ENCODE data around the gene MEX3B.

Gene MEX3B
- total RNA-seq = 3.2 reads per million, percentile 12 among the genes with 10 or more reads in this experiment

GRCh38 chr15:82045892-82046665 lies at the start of gene MEX3B:
Gene MEX3B (minus strand): TSS chr15:82046018. CDS start chr15:82045705, 313 bp downstream.
- DNase-seq = peak; percentile 76

- no peak for DNase-seq
Measured at GRCh38 chr15:82093774-82094211, 48.0 kb upstream of the MEX3B start.

- DNase-seq = no peak
Measured at GRCh38 chr15:82093325-82093724, 47.5 kb upstream of the MEX3B start.

GRCh38 chr15:82091636-82092140 lies 45.9 kb upstream of the MEX3B start:
- DNase-seq = no peak

GRCh38 chr15:82086243-82086995 lies 40.6 kb upstream of the MEX3B start:
- no peak for DNase-seq

- no peak for DNase-seq
Measured at GRCh38 chr15:82081914-82082762, 36.3 kb upstream of the MEX3B start.

- DNase-seq = no peak
Measured at GRCh38 chr15:82080774-82081173, 35.0 kb upstream of the MEX3B start.

GRCh38 chr15:82079736-82080135 lies 33.9 kb upstream of the MEX3B start:
- DNase-seq = no peak

- no peak for DNase-seq
Measured at GRCh38 chr15:82074610-82075009, 28.8 kb upstream of the MEX3B start.

- no peak for DNase-seq
Measured at GRCh38 chr15:82072926-82073537, 27.2 kb upstream of the MEX3B start.

GRCh38 chr15:82066455-82066854 lies 20.6 kb upstream of the MEX3B start:
- DNase-seq = no peak

- no peak for DNase-seq
Measured at GRCh38 chr15:82064824-82065223, 19.0 kb upstream of the MEX3B start.

- DNase-seq = no peak
Measured at GRCh38 chr15:82062479-82063454, 16.9 kb upstream of the MEX3B start.

- no peak for DNase-seq
Measured at GRCh38 chr15:82060817-82061216, 15.0 kb upstream of the MEX3B start.

- DNase-seq = no peak
Measured at GRCh38 chr15:82058517-82059204, 12.8 kb upstream of the MEX3B start.

- no peak for DNase-seq
Measured at GRCh38 chr15:82058026-82058425, 12.2 kb upstream of the MEX3B start.

GRCh38 chr15:82056958-82057823 lies 11.4 kb upstream of the MEX3B start:
- no peak for DNase-seq

- DNase-seq = no peak
Measured at GRCh38 chr15:82052751-82053150, 6.9 kb upstream of the MEX3B start.

GRCh38 chr15:82051664-82052063 lies 5.8 kb upstream of the MEX3B start:
- DNase-seq = no peak

All from effector CD4-positive, alpha-beta T cell (primary cell).